ENCODE measurements around the gene MTTP.

Gene MTTP

DNA sequence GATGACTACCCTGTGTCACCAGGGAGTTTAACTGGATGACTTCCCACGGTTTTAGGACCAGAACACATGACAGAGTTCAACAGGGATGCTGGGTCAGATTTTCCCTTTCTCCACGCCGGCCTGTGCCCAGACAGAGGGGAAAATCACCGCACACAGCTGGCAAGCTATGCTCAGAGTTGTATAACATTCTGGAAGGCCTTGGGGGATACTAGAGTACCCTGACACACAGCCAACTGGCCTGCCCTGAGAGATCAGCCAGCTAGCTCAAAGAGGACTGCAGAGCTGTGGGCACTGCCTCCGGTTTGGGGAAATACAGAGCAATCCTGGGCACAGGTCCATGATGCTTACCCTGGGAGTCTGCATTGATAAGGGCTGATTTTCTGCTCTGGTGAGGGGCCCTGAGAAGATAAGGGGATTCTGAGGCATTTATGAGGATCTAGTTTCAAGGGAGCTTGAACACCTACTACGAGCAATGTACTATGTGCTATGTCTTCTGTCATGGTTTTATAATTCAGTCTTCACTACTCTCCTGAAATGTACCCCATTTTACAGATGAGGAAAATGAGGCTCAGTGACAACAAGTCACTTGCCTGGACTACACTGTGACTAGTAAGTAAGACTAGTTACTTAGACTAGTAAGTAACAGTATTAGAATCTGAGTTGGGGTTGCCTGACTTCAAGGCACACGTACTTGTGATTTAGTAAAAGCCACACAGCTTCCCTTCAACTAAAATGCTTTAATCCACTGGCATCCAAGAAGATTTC lies 68.3 kb downstream of the MTTP start:
- DNase-seq, result no peak

DNA sequence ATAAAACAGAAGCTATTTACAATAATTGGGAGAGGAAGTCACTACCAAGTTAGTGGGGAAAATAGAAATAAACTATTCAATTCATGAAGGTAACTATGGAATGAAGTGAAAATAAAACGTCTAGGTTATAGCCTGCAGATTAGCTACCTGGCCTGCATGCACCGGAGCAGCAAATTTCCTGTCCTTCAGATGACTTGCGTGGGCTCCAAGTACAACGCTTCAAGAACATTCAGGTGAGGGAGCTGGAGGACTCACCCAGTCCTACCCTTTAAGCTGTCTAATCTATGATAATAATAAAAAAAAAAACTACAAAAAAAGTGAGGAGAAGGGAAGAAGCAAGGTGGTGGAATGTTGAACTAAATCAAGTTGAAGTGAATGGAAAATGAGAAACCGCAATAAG lies 69.8 kb downstream of the MTTP start:
- no peak for DNase-seq

DNA sequence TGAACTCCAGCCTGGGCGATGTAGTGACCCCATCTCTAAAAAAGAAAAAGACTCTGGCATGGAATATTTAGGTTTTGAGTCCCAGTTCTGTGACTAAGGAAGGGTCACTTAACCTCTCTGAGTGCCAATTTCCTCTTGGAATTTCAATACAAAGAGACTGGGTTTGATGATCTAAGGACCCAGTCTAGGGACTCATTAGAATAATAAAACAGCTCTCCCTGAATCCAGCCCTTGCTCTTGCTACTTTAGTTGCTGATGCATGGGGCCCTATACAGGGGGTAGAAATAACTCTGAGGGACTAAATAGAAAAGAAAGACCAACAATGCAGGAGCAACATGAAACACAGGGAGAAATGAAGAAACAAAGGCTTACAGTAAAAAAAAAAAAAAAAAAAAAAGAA lies 70.4 kb downstream of the MTTP start:
- DNase-seq, result no peak

DNA sequence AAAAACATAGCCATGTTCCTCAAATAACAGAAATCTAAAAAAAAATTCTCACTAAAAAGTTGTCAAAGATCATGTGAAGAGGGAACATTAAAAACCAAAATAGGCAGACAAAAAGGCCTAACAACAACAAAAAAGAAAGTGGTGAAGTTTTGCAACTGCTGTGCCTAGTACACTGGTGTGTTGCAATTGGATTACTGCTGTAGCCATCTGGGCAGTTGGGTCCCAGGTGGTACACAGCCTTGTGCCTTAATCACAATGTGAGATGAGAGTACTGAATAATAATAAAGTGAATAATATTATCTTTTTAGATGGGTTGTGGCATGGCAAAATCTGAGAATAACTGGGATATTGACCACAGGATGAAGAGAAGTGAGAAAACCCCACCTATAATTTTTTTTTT lies 71.0 kb downstream of the MTTP start:
- DNase-seq, result no peak

DNA sequence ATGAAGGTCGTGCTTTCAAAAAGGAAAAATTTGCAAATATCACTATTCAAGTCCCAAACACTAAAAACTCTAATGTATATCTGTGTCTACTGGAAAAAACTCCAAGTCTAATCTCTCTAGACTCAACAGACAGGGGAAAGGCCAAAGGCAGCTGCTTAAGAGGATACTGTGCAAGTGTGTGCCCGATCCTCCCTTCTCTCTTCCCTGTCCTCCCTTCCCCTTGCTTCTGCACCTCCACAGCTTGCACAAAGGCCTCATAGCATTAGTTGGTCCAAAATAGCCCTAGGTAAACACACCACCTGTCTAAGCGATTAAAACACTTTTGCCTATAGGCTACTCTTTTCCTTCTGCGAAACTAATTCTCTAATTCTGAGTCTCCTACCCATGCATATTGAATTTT lies 72.4 kb downstream of the MTTP start:
- no peak for DNase-seq

DNA sequence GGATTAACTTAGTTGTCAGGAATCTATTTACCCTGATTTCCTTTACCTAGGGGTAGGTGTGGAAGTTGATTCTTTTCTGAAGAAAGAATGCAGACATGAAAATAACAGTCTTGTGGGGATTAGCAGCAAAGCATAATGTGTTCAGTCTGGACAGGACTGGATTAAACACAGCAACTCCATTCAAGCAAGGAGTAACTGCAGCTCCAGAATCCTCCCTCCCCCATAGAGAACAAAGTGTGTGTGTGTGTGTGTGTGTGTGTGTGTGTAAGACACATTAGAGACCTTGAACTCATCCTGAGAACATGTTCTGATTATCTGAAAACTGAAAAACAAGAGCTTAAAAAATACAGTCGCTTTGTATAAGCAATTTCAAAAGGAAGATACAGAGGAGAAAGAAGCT lies 73.7 kb downstream of the MTTP start:
- DNase-seq, result no peak

DNA sequence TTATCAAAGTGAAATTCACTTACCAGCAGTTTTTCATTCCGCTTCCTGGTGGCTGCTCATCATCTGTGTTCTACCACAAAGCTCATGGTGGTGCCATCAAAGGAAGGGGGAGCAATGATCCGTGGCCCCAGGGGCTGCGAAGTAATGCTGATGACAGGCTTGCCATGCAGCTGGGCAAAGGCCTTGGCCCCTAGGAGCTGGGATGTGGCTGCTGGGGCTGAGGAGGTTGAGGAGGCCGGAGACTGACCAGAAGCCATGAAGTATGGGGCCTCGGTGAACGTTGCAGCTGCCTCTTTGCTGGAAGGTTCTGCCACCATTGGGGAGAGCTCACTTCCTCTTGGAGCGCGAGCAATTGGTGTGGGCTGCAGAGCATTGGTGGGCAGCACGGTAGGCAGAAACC lies 74.6 kb downstream of the MTTP start:
- DNase-seq, result no peak

DNA sequence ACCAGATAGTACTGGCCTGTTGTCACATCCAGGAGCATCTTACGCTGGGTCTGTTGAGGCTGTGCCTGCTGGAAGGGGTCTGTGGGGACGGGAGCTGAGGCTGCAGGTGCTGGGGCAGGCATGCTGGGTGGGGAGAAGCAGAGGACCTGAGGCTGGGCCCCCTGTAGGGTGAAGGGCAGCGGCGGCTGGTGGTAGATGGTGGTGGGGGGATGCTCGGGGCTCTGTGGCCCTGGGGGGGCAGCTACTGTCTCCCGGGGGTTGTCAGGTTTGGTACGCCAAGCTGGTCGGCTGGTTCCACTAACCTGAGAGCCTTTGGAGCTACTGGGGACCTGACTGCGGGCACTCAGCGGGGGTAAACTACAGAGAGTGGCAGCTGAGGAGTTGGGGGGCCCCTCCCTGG lies 75.2 kb downstream of the MTTP start:
- DNase-seq, result no peak

DNA sequence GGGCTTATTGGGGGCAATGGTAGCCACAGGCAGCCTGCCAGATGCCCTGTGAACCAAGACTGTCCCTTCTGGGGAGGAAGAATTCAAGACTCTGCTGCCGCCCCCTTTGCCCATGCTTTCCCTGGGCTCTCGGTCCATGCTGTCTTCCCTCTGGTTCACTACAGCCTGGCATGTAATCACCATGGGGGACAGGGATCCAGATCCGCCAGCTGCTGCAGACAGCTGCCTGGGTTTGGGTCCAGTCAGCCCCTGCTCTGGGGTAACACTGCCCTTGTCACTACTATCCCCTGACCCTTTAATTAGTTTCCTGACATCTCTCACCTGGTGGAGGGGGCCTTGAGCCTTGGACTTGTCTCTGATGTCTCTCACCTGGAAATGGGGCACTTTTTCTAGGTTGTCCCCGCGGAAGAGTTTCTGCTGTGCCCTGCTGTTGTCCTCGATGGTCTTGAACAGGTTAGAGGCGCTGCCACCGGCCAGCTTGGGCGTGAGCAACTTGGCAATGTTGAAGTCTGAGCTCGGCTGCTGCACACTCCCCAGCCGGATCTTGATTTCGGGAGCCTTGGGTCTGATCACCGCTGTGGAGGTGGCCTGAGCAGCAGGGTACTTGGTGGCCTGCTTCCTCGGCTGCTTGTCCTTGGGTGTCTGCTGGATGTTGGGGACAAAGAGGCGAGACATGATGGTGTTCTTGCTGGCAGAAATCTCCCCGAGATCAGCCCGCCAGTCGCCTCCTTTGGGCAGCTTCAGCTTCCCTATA lies 76.6 kb downstream of the MTTP start:
- DNase-seq, result no peak

DNA sequence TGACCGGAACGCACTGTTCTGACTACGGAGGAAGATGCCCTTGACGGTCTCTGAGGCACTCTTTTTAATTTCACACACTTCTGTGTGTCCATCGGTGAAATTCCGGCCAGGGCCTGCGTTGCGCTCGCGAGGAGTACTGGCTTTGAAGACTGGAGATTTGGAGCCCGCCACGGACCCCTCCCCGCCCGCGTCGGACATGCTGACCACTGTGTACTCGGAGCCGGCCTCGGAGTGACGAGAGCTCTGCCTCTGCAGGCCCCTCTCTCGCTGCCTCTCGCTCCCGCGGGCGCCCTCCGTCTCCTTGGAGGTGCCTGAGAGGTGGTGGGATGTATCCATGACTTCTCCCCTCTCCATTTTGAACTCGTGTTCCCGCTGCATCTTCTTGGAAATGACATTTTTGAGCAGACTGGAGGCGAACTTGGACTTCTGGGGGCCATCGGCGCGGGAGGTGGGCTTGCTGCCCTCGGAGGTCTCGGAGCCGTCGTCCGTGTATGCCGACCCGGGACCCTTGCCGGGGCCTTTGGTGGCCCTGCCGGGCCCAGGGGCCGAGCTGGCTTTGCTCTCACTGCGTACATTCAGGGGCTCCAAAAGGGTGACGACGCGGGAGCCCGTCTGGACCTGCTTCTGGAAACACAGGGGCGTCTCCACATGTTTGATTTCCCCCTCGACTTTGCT lies 77.3 kb downstream of the MTTP start:
- no peak for DNase-seq

DNA sequence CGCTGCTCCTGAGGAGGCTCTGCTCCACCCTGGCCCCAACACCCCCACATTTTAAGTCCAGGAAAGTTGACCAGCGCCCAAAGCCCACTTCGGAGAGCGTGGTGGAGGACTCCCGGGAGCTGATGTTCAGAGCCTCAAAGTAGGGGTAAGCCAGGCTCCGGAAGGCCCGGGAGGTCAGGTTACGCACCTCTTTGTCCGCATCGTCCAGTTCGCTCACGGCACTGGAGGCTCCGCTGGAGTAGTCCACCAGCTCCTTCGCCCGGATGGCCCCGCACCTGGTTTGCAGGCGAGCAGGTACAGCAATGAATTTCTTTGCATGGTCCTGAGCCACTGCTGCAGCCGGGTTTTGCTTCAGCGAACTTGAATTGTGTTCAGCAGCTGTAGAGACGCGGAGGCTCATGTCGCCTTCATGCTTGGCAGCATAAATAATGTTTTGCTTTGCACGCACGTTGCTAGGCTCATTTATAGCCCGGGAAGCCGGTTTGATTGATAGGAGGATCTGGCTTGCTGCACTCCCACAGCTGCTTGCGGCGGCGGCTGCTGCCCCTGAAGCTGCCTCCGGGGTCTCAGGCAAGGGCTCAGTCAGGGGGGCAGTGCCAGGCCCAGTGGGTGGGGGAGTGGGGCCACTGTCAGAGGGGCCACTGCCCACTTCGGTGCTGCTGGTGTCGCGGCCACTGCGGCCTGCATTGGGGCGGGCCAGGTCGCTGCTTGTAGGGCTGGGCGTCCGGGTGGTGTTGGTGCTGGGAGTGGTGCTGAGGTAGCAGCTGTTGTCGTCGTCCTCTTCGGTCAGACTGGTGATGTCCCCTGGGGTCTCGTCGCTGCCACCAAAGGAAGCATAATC lies 78.2 kb downstream of the MTTP start:
- DNase-seq, result no peak

DNA sequence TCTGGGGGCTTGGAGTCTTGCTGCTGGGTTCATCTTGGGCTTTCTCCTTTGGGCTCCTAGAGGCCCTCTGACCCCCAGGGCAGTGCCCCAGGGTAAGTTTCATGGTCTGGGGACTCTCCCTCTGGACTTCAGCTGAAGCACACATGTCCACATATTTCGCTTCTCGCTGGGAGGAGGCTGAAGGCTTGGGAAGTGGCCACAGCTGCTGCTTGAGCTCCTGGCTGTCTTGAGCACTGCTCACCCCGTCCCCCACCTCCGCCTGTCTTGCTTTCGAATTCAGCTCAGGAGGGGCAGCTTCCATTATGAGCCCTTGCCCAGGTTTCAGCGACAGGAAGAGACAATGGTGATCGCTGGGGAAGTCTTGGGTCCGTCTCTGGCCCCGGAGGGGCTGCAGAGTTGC lies 79.3 kb downstream of the MTTP start:
- DNase-seq, result no peak

DNA sequence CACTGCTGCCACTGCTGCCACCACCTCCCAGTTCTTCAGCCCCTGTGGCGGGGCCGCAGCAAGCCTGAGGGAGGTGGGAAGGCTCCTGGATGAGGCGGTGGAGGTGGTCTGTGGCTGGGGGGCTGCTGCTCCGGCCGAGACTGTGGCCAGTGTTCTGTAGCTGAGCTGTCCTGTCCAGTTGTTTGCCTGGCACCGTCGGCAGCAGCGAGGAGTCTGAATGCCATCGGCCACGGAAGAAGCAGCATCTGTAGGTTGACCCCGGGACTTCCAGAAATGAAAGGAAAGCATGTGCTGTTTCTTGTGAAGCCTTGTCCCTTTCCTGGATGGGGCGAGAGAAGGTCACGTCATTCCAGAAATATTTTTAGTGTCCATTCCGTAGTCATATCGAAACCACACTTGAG lies 79.7 kb downstream of the MTTP start:
- peak; percentile 76 for DNase-seq

DNA sequence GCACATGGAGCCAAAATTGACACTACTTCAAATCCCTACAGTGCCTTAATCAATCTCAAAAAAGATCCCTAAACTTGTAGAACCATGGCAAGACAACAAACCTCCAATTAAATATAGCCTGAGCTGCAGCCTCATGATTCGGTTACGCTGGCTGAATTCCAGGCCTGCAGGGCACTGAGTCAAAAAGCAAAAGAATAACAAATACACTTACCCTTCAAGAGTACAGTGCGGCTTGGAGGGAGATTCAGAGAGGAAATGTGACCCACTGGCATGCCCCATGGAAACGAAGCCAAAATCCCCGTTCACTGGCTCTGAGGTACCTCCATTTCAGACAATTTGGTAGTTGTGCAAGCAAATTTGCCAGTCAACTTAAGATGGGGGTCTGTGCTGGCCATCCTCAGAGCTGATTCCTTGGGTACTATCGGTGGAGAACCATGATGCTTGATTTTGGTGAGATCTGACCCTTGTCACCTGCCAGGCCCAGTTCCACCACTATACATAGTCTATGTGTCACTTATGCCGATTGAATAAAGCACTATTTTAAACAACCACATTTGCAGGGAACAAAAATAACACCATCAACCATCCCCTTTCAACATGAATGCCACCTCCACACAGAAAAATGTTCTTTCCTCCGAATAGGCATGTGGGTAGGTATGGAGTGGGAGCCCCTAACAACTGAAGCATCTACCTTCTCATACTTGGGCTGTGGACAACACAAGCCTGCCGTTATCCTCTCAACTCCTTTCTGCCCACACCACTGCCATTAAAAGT lies 80.9 kb downstream of the MTTP start:
- peak; percentile 85 for DNase-seq

DNA sequence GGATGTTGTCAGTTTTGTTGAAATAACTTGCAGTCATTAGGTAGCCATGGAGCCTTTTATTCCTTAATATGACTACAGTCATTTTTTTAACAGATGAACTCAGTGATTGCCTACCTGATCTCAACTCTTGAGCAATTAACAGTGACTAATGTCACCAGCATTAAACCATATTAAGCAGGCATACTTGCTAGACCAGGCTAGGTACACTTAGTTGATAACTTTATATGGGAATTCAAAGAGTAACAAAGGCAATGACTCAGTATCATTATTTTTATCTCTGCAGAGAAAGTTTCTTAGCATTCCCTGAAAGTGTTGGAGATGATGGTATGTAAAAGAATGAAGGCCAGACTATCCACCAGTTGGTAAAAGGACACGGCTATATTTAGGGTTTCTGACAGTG lies 83.2 kb downstream of the MTTP start, which contains the start of gene C4orf54:
C4orf54 (minus strand) TSS at position 31 of the 400 bp plus-strand sequence. CDS start 3,180 bp downstream, outside the sequence.
- no peak for DNase-seq

DNA sequence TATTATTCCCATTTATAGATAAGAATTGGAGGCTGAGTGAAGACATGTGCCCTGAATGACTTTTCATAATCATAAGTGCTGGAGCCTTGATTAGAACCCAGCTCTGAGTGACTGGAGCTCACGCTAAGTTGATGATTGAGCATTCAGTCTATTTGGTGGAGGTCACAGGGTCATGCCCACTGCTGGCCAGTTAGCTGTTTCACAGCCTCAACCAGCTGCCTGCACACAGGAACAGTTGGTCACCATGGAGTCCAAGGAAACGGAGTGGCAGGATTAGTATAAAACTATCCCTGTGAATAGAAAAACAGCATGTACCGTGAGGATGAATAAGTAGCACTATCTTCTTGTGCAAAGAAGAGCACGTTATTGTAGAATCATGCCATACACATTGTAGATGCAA lies 84.0 kb downstream of the MTTP start:
- DNase-seq, result no peak

DNA sequence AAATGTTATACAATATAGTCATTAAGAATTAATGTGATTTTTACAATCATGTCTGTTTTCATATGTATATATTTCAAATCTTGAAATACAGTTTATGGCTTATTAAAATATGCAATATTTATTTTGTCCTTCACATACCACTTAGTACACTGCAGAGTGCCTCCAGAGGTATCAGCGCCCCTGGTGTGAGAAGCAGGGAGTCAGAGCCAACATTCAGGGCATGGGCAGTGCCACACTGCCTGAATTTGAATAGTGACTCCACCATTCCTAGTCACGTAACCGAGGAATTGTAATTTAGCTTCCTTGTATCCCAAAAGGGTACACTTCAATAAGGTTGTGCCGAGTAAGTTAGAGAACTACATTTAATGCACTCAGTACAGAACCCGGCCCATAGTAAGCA lies 87.3 kb downstream of the MTTP start:
- DNase-seq, result no peak

DNA sequence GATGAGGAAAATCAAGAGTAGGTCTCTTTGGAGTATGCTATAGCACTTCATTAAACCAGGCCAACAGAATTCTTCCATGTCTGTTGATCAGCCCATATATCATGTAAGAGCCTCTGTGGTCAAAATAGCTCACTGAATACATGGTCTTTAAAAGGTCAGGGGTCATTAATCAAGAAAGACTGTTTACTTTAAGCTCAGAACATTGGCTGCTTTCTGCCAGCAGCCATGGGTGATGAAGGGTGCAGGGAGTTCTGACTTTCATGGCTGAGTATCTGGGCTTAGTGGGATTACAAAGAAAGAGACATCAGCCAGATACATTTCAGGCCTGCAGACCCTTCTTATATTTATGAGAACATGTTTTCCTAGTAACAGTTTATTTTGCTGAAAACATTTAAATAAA lies 90.1 kb downstream of the MTTP start:
- DNase-seq, result no peak

DNA sequence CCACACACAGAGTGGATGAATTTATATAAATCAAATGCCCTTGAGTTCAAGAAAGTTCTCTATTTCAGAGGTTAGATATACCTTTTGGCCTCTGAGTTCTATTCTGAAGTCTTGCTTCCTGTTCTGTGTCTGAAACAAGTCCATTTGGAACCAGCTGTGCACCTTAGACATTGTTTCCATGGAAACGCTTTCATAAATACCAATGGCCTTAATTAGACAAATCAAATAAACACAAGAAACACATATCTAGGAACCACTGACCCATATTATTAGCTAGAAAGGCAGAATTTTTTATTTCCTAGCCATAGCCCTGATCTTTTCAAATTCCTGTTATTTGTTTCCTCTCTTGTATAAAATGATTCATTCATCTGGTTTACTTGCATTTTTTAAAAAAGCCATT lies 91.4 kb downstream of the MTTP start:
- no peak for DNase-seq

DNA sequence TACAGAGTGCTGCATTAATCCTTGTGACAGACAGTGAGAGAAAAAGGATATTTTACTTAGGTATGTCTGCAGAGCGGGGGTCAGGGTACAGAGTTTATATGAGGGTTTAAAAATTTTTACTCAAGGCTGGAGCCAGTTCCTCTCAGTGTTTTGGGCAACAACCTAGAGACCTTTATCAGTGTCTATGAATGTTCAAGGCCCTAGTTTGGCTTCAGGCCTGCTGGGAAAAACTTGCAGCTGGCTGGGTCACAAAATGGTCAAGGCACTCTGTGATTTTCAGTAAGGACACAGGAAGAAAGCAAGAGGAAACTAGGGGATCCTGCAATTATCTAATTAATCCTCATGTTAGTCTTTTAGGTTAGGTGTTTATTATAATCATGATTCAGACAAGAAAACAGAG lies 93.8 kb downstream of the MTTP start:
- no peak for DNase-seq

DNA sequence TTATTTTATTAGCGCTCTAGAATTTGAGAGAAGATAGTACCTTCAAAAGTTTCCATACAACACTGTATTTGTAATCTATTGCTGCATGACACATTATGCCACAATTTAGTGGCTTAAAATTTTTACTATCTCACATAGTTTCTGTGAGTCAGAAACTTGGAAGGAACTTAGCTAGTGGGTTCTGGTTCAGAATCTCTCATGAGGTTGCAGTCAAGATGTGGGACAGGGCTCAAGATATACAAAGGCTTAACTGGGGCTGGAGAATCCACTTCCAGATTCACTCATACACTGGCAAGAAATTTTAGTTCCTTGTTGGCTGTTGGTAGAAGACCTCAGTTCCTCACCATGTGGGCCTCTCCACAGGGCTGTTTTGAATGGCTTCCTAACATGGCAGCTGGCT lies 94.5 kb downstream of the MTTP start:
- no peak for DNase-seq

DNA sequence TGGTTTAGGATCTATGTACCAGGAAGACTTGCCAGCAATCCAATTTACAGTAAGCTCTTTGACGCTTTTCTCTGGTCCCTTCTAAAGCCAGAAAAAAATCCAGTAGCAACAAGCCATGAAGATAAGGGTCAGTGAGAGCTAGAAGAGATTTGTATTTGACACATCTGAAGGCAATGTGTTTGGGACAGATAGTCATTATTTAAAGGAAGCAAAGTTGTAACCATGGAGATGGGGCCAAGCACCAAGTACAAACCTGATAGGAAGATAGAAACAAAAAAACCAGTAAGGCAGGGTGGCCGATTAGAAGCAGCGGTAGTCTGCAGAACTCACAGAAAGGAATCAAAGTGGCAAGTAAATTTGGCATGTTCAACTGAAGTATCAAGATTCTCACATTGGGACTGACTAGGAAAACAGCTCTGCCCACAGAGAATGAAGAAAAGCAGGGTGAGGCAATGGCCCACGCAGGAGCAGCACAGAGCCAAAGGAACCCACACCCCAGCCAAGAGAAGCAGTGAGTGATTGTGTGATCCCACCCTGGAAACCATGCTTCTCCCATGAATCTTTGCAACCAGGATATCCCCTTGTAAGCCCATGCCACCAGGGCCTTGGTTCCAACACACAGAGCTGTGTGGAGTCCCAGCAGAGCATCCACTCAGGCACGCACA lies 95.9 kb downstream of the MTTP start:
- no peak for DNase-seq

All from EL (cell line).